HepG2 (cell line): ENCODE results near the gene SNAP25. TPM values are rescaled to one million over a fixed set of nuclear protein-coding genes. Genes with fewer than 3 reads are reported as not detected.

Experiments used
- ATAC-seq: fragments of 200-7000 bp; cut with Tn5 transposase; 3 replicates; pipeline ENCODE4 v1.9.1; 2020; ENCODE audit warnings: mild to moderate bottlenecking, moderate library complexity
- BruUV-seq: library from RNA; stranded (reverse); fragments of 400-500 nt; replicated peaks from 2 replicates; lab custom pipeline; 2021; lab: Mats Ljungman, UMichigan
- CTCF ChIA-PET: fragments of 300-600 bp; formaldehyde crosslinking; extraction: SDS; loops from one replicate; lab custom pipeline; 2021; ENCODE audit warnings: low total read pairs, inconsistent platforms, low intra/inter-chr PET ratio; lab: Yijun Ruan, JAX
- POLR2A ChIA-PET: fragments of 350-600 bp; sonication (Branson Sonifier 250); formaldehyde crosslinking; loops from one replicate; lab custom pipeline; 2020; ENCODE audit warnings: antibody characterized with exemption, inconsistent platforms; lab: Yijun Ruan, JAX
- DNase-seq: peaks from one replicate; pipeline ENCODE4 v3.0.0-alpha.2; 2015; ENCODE audit warnings: low spot score
- FAIRE-seq: peaks from 3 replicates; lab custom pipeline; 2011; peaks lifted over from hg19 to GRCh38; lab: Jason Lieb, UNC
- H2AFZ ChIP-seq: one replicate; pipeline ENCODE4 v1.6.1; 2011; ENCODE audit warnings: low read length, inconsistent platforms
- H3K27ac ChIP-seq: fragments of 300-600 bp; 3 replicates; pipeline ENCODE4 v1.8.0; 2011; ENCODE audit warnings: mixed run types, mild to moderate bottlenecking, mixed read lengths, low read length, inconsistent platforms; ENCODE audit not compliant: insufficient read depth; ENCODE audit errors: extremely low read length
- H3K27me3 ChIP-seq, 2 experiments: fragments of 200-600 bp in 1 of 2; 2 replicates in 1 of 2; 3 replicates in 1 of 2; pipeline versions ENCODE4 v1.6.0 to v1.8.0; 2011; ENCODE audit warnings: low read length in 2 of 2, mild to moderate bottlenecking in 2 of 2, moderate library complexity in 2 of 2, inconsistent platforms in 1 of 2; ENCODE audit not compliant: insufficient read depth in 2 of 2, control insufficient read depth in 1 of 2
- H3K36me3 ChIP-seq, 2 experiments: fragments of 200-600 bp in 1 of 2; replicated peaks in 1 of 2; 2 replicates in 1 of 2; 3 replicates in 1 of 2; pipeline versions ENCODE4 v1.5.1 to v1.8.0; 2011; ENCODE audit warnings: low read length in 2 of 2, inconsistent platforms in 1 of 2; ENCODE audit not compliant: insufficient read depth in 2 of 2, control insufficient read depth in 1 of 2
- H3K4me1 ChIP-seq: 2 replicates; pipeline ENCODE4 v1.5.1; 2012; ENCODE audit warnings: low read length, inconsistent platforms; ENCODE audit not compliant: insufficient read depth
- H3K4me2 ChIP-seq: 2 replicates; pipeline ENCODE4 v1.6.0; 2011; ENCODE audit warnings: low read depth, low read length, inconsistent platforms
- H3K4me3 ChIP-seq, 3 experiments: fragments of 200-600 bp in 1 of 3; sonication (generic), shearing (Covaris generic) in 1 of 3; replicated peaks in 1 of 3; 2 replicates each; pipeline ENCODE4 v1.5.1; 2011 to 2016; ENCODE audit warnings: low read length in 3 of 3, inconsistent platforms in 2 of 3, low read depth in 2 of 3, mild to moderate bottlenecking in 2 of 3, control low read depth in 1 of 3, mixed read lengths in 1 of 3; ENCODE audit not compliant: insufficient read depth in 1 of 3
- H3K79me2 ChIP-seq: one replicate; pipeline ENCODE4 v1.6.1; 2011; ENCODE audit warnings: low read length, inconsistent platforms; ENCODE audit not compliant: insufficient read depth
- H3K9ac ChIP-seq: 2 replicates; pipeline ENCODE4 v1.6.0; 2011; ENCODE audit warnings: mild to moderate bottlenecking, low read depth, low read length, inconsistent platforms; ENCODE audit not compliant: insufficient read depth
- H3K9me3 ChIP-seq: 2 replicates; pipeline ENCODE4 v1.5.1; 2012; ENCODE audit warnings: mild to moderate bottlenecking, low read length
- H4K20me1 ChIP-seq: 2 replicates; pipeline ENCODE4 v1.6.0; 2011; ENCODE audit warnings: inconsistent platforms, mild to moderate bottlenecking, low read length, moderate library complexity; ENCODE audit not compliant: insufficient read depth
- ATF7 ChIP-seq, 2 experiments: fragments of 450-650 bp in 1 of 2; sonication (generic) in 1 of 2; formaldehyde crosslinking in 1 of 2; IDR thresholded peaks; 2 replicates each; pipeline versions ENCODE4 v1.4.0 to v1.6.1; 2016 to 2020; ENCODE audit warnings: antibody characterized with exemption in 1 of 2, mild to moderate bottlenecking in 1 of 2, missing genetic modification reagents in 1 of 2
- FOXC1 ChIP-seq: sonication (generic); formaldehyde crosslinking; IDR thresholded peaks from 2 replicates; pipeline ENCODE4 v1.8.0; 2022; ENCODE audit warnings: mild to moderate bottlenecking, missing genetic modification reagents, borderline replicate concordance
- HNRNPK ChIP-seq: fragments of 200-400 bp; formaldehyde crosslinking; IDR thresholded peaks from 2 replicates; pipeline ENCODE4 v1.6.1; 2018; ENCODE audit warnings: low read length, low read depth, moderate library complexity, mild to moderate bottlenecking; ENCODE audit not compliant: poor library complexity, severe bottlenecking
- HOXA3 ChIP-seq: sonication (generic); formaldehyde crosslinking; IDR thresholded peaks from 2 replicates; pipeline ENCODE4 v1.5.0; 2020; ENCODE audit warnings: missing genetic modification reagents
- MLXIP ChIP-seq: sonication (generic); formaldehyde crosslinking; IDR thresholded peaks from 2 replicates; pipeline ENCODE4 v1.9.0; 2021; ENCODE audit warnings: missing genetic modification reagents, borderline replicate concordance
- RAD21 ChIP-seq: fragments of 450-650 bp; formaldehyde crosslinking; IDR thresholded peaks from 2 replicates; pipeline ENCODE4 v1.5.0; 2020; ENCODE audit warnings: mild to moderate bottlenecking
- SMAD3 ChIP-seq: sonication (generic); formaldehyde crosslinking; IDR thresholded peaks from 2 replicates; pipeline ENCODE4 v1.4.0; 2020; ENCODE audit warnings: missing genetic modification reagents
- XRCC5 ChIP-seq: fragments of 200-400 bp; formaldehyde crosslinking; optimal IDR thresholded peaks from 2 replicates; pipeline ENCODE3; 2017; ENCODE audit warnings: mild to moderate bottlenecking, low read length
- ZC3H13 ChIP-seq: sonication (generic); formaldehyde crosslinking; IDR thresholded peaks from 2 replicates; pipeline ENCODE4 v1.8.1; 2023; ENCODE audit warnings: mild to moderate bottlenecking, missing genetic modification reagents, moderate library complexity
- ZHX2 ChIP-seq, 2 experiments: sonication (generic) in 1 of 2; formaldehyde crosslinking in 1 of 2; IDR thresholded peaks; 2 replicates each; pipeline versions ENCODE4 v1.6.1 to v1.9.0; 2014 to 2022; ENCODE audit warnings: antibody characterized with exemption in 1 of 2, borderline replicate concordance in 1 of 2, inconsistent platforms in 1 of 2, low read depth in 1 of 2, missing genetic modification reagents in 1 of 2
- ZNF451 ChIP-seq: sonication (generic); formaldehyde crosslinking; IDR thresholded peaks from 2 replicates; pipeline ENCODE4 v1.5.0; 2020; ENCODE audit warnings: mild to moderate bottlenecking, missing genetic modification reagents
- ZNF788 ChIP-seq: sonication (generic); formaldehyde crosslinking; IDR thresholded peaks from 2 replicates; pipeline ENCODE4 v1.5.0; 2020; ENCODE audit warnings: mild to moderate bottlenecking, missing genetic modification reagents, borderline replicate concordance
- WGBS: methylation state at CpG from one replicate; pipeline ENCODE4 v1.1.6; 2017; ENCODE audit warnings: low lambda C conversion rate; 5-methylcytosine and 5-hydroxymethylcytosine counted together
- in situ Hi-C: cut with HindIII; loops from 2 replicates; pipeline ENCODE4 v1.10.0; 2017; ENCODE audit warnings: low pct_unique_long_range_greater_than_20kb; ENCODE audit not compliant: extremely low pct_ligation_motif_present
- intact Hi-C: fragments of 100-400 bp; cut with micrococcal nuclease; formaldehyde crosslinking; loops from one replicate; pipeline ENCODE4 v1.10.0; 2022; ENCODE audit not compliant: unreplicated experiment
- polyA plus RNA-seq, 8 experiments: library from polyadenylated mRNA; depleted of rRNA in 3 of 8; stranded (reverse) in 7 of 8; unstranded in 1 of 8; fragments of >200 nt; fragmentation: Illumina TruSeq in 4 of 8; extraction: Trizol in 4 of 8; gene quantifications; 2 replicates each; pipeline versions ENCODE4 v1.2.1 to v1.2.3, GENCODE V29; 2011 to 2016; ENCODE audit warnings: low read depth in 4 of 8, missing spikeins in 1 of 8, mixed read lengths in 1 of 8; ENCODE audit not compliant: insufficient read depth in 1 of 8
- total RNA-seq, 5 experiments: library from RNA; depleted of rRNA; stranded (reverse); fragments of >200 nt; fragmentation: Illumina TruSeq; extraction: Trizol; gene quantifications; 2 replicates each; pipeline ENCODE4 v1.2.3, GENCODE V29; 2016; ENCODE audit warnings: low read depth in 1 of 5

SNAP25 gene
- total and polyA plus RNA-seq, 2 of the 13 experiments (the other 11 are each of a cell fraction or from before 2014, with no cell fraction given), result not detected

GRCh38 chr20:10342152-10342551 lies 123.5 kb downstream of the SNAP25 start (continued):
- no peak for TF ChIP-seq MLXIP (CRISPR knock-in tag)
- TF ChIP-seq ZNF451 (CRISPR knock-in tag), result no peak
- TF ChIP-seq RAD21, result 0 out of 2 replicates have a peak, but pooled peaks have one; percentile 14
- TF ChIP-seq XRCC5, result no peak

GRCh38 chr20:10344953-10345352 lies 126.3 kb downstream of the SNAP25 start:
- no peaks in the 10 kb centered on the region for H4K20me1 ChIP-seq
- H3K27me3 ChIP-seq, result no peaks in the 10 kb centered on the region
- no peak overlapping the region for H3K4me2 ChIP-seq
- H3K4me1 ChIP-seq, result peaks cover 33% of the 10 kb centered on the region
- no TSS peak for BruUV-seq
- H2AFZ ChIP-seq, result no peak overlapping the region
- intact Hi-C loops, result no loop called here
- no peak overlapping the region for H3K9ac ChIP-seq
- no peaks in the 10 kb centered on the region for H3K79me2 ChIP-seq
- FAIRE-seq, result no peak
- TF ChIP-seq FOXC1 (CRISPR knock-in tag) (no peak), HNRNPK (peak; percentile 43), ZNF788 (CRISPR knock-in tag) (no peak), HOXA3 (CRISPR knock-in tag) (no peak), SMAD3 (no peak), ATF7 (IDR thresholded peaks at IDR 0.05) (peak; percentile 58; the same call in 1 of the 2 replicates), ATF7 (CRISPR knock-in tag; IDR thresholded peaks at IDR 0.05) (no peak), ZC3H13 (no peak), ZHX2 (IDR thresholded peaks at IDR 0.05; ENCODE audit: low read depth) (no peak), ZHX2 (CRISPR knock-in tag; IDR thresholded peaks at IDR 0.05; ENCODE audit: borderline replicate concordance) (no peak)
- H3K4me3 ChIP-seq, result no peak overlapping the region
- ChIA-PET CTCF (no interaction called here), POLR2A (no interaction called here)
- in situ Hi-C loops, result no loop called here
- H3K36me3 ChIP-seq, result no peaks in the 10 kb centered on the region
- DNase-seq, result no peak
- WGBS, result 91% methylated on average over 6 of the region's 6 CpGs
- H3K27ac ChIP-seq, result no peak overlapping the region
- H3K9me3 ChIP-seq, result no peaks in the 10 kb centered on the region
- no peak for ATAC-seq
